Measurements from ENCODE around the gene SCN5A.

SCN5A gene

DNA sequence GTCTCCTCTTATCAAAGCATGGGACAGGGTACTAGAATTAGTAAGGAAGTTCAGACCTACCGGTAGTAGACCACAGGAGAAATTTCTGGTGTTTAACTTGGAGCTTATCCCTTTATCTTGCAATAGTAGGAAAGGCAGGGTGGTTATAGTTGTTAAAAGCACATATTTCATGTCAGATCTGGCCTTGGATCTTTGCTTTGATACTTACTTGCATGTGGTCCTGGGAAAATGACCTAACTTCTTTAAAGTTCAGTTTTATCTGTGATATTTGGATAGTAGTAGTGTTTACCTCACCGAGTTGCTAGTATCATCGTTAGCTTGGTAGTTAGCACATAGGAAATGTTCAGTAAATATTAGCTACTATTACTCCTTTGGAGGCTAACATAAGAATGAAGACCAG is 137.9 kb downstream of the SCN5A start:
- no peak overlapping the region for H3K4me3 ChIP-seq (ENCODE audit: low read depth, low read length)
- H3K9me3 ChIP-seq (ENCODE audit: control insufficient read depth, insufficient read depth, low read length): no peaks in the 10 kb centered on the region
- no peak overlapping the region for H3K9ac ChIP-seq (ENCODE audit: low read depth, low read length)
- no peaks in the 10 kb centered on the region for H3K36me3 ChIP-seq (ENCODE audit: control insufficient read depth, insufficient read depth, low read length)
- no peaks in the 10 kb centered on the region for H3K4me1 ChIP-seq (ENCODE audit: control insufficient read depth, insufficient read depth, low read length)
- H3K27me3 ChIP-seq (ENCODE audit: control insufficient read depth, insufficient read depth, low read length): no peaks in the 10 kb centered on the region

DNA sequence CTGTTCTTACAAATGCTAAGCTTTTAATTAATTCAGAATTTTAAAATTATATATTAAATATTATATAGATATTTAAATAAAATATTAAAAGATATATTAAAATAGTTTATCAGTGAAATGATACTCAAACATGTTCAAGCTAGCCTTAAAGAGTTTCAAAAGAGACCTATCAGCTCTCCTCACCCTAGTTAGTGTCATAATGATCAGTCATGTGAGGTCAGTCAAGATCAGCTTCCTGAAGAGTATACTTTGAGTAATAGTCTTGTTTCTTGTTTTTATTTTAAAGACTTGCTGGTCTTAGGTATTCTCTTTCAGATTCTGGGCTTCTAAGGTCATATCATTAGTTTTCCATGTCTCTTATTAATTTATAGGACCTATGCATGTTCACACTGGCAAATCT is 138.9 kb downstream of the SCN5A start:
- Histone ChIP-seq H3K27me3 (ENCODE audit: control insufficient read depth, insufficient read depth, low read length) (no peaks in the 10 kb centered on the region), H3K9ac (ENCODE audit: low read depth, low read length) (no peak overlapping the region), H3K4me1 (ENCODE audit: control insufficient read depth, insufficient read depth, low read length) (no peaks in the 10 kb centered on the region), H3K36me3 (ENCODE audit: control insufficient read depth, insufficient read depth, low read length) (no peaks in the 10 kb centered on the region), H3K4me3 (ENCODE audit: low read depth, low read length) (no peak overlapping the region), H3K9me3 (ENCODE audit: control insufficient read depth, insufficient read depth, low read length) (no peaks in the 10 kb centered on the region)

DNA sequence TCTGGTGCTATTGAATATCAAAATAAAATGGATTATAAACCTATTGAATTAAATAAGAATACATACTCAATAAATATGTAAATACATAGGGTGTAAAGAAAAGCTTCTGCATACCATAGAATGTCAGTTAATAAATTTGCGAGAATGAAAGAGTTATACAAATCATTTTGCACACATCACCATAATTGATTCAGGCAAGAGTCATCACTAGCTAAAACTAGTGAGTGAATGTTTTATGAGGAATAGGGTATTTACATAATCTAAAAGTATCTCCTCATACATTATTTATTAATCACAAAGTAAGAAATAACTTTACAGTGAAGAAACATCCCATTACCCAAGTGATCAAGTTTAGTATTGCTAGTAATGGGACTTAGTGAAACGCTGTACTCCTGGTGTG is 139.8 kb downstream of the SCN5A start:
- Histone ChIP-seq H3K9me3 (ENCODE audit: control insufficient read depth, insufficient read depth, low read length) (no peaks in the 10 kb centered on the region), H3K4me3 (ENCODE audit: low read depth, low read length) (no peak overlapping the region), H3K27me3 (ENCODE audit: control insufficient read depth, insufficient read depth, low read length) (no peaks in the 10 kb centered on the region), H3K9ac (ENCODE audit: low read depth, low read length) (no peak overlapping the region), H3K36me3 (ENCODE audit: control insufficient read depth, insufficient read depth, low read length) (no peaks in the 10 kb centered on the region), H3K4me1 (ENCODE audit: control insufficient read depth, insufficient read depth, low read length) (no peaks in the 10 kb centered on the region)

DNA sequence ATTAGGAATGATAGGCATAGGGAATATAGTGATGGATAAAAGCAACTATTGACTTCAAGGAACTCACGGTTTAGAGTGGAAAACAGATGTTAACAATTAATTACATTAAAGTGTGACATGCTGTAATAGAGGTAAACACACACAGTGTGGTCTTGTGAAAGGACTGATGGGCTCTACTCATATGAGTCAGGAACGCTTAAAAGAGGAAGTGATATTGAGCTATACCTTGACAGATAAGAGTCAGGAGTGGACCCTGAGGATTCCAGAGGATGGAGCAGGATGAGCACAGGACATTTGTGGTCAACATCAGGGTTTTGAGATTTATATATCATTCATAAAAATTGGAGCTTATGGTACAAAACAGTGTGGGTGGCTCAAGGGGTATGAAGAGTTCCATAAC is 142.4 kb downstream of the SCN5A start:
- H3K4me3 ChIP-seq (ENCODE audit: low read depth, low read length): no peak overlapping the region
- no peaks in the 10 kb centered on the region for H3K27me3 ChIP-seq (ENCODE audit: control insufficient read depth, insufficient read depth, low read length)
- no peak overlapping the region for H3K9ac ChIP-seq (ENCODE audit: low read depth, low read length)
- no peaks in the 10 kb centered on the region for H3K36me3 ChIP-seq (ENCODE audit: control insufficient read depth, insufficient read depth, low read length)
- no peaks in the 10 kb centered on the region for H3K4me1 ChIP-seq (ENCODE audit: control insufficient read depth, insufficient read depth, low read length)
- H3K9me3 ChIP-seq (ENCODE audit: control insufficient read depth, insufficient read depth, low read length): no peaks in the 10 kb centered on the region

DNA sequence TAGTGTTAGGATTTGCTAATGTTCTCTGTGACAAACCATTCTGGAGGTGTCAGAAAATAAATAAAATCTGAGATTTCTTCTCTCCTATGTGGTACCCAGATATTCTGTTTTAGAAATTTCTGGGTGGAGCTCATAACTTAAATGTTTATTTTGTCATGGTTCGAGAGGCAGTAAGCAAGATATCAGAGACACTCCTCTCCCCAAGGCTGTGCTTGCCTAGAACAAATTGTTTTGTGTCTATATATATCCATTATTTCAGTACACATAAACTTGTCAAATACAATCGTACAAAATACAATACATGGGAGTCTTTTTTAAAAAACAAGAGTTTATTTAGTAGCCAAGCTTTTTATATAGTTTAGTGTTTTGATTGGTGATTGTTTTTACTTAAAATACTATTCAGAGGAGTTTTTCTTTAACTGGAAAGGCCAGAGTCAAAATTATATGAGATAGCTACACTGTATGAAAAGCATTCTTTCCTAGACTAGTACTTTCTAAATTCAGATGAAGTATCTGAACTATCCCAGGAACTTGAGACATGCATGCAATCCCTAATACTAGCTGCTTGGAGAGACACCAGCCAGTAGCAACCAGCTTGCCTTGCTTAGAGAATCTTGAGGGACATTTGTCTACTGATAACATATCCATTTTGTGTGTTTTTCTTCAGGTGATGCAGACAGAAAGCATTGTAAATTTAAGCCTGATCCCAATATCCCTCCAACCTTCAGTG is 148.6 kb downstream of the SCN5A start:
- Histone ChIP-seq H3K4me3 (ENCODE audit: low read depth, low read length) (no peak overlapping the region), H3K27me3 (ENCODE audit: control insufficient read depth, insufficient read depth, low read length) (no peaks in the 10 kb centered on the region), H3K36me3 (ENCODE audit: control insufficient read depth, insufficient read depth, low read length) (no peaks in the 10 kb centered on the region), H3K9me3 (ENCODE audit: control insufficient read depth, insufficient read depth, low read length) (no peaks in the 10 kb centered on the region), H3K4me1 (ENCODE audit: control insufficient read depth, insufficient read depth, low read length) (no peaks in the 10 kb centered on the region), H3K9ac (ENCODE audit: low read depth, low read length) (no peak overlapping the region)
